ENCODE data around the gene ICAM4.

ICAM4 gene

GRCh38 chr19:10291554-10292205 lies 4.9 kb downstream of the ICAM4 start:
- no peak for DNase-seq

GRCh38 chr19:10292206-10292788 lies 5.5 kb downstream of the ICAM4 start:
- peak; percentile 91 for DNase-seq

- DNase-seq = peak; percentile 24
Measured at GRCh38 chr19:10292789-10293636, 6.3 kb downstream of the ICAM4 start.

DNA sequence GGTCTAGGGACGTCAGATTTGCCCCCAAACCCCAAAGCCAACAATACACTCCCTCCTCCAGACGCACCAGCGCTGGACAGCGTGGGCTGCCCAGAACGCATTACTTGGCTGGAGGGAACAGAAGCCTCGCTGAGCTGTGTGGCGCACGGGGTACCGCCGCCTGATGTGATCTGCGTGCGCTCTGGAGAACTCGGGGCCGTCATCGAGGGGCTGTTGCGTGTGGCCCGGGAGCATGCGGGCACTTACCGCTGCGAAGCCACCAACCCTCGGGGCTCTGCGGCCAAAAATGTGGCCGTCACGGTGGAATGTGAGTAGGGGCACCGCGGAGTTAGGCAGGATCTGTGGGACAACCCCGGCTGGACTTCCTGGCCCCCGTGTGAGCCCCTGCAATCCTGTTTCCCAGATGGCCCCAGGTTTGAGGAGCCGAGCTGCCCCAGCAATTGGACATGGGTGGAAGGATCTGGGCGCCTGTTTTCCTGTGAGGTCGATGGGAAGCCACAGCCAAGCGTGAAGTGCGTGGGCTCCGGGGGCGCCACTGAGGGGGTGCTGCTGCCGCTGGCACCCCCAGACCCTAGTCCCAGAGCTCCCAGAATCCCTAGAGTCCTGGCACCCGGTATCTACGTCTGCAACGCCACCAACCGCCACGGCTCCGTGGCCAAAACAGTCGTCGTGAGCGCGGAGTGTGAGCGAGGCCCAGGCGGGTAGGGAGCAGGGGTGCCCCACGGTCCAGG lies 7.0 kb downstream of the ICAM4 start:
- no peak for DNase-seq

DNA sequence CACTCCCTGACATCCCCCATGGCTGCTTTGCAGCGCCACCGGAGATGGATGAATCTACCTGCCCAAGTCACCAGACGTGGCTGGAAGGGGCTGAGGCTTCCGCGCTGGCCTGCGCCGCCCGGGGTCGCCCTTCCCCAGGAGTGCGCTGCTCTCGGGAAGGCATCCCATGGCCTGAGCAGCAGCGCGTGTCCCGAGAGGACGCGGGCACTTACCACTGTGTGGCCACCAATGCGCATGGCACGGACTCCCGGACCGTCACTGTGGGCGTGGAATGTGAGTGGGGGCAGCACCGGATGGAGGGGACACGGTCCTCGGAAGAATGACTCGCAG lies 7.6 kb downstream of the ICAM4 start:
- no peak for DNase-seq

GRCh38 chr19:10295305-10295846 lies 8.6 kb downstream of the ICAM4 start:
- peak; percentile 55 for DNase-seq

DNA sequence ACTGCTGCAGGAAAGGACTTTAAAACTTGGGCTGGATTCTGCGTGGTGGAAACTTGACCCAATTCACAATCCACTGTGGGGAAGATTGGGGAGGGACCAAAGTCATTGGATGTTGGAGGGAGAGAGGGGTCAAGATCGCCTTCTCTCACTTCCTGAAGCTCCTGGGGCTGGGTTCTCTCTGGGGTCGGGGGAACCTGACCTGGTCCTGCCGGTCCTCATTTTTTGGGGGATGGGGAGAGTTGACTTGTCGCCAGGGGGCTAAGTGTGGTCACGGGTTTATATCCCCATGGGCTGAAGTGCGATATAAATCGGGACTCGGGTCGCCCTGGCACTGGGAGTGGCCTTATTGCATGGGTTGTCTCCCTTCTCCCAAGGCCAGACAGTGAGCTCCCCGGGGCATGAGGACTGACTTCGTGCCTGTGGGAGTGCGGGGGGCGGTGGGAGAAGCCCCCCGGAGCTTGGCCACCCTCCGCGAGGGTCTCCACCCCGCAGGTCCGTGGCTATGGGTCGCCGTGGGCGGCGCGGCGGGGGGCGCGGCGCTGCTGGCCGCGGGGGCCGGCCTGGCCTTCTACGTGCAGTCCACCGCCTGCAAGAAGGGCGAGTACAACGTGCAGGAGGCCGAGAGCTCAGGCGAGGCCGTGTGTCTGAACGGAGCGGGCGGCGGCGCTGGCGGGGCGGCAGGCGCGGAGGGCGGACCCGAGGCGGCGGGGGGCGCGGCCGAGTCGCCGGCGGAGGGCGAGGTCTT lies 9.3 kb downstream of the ICAM4 start:
- DNase-seq = no peak

- peak; percentile 71 for DNase-seq
Measured at GRCh38 chr19:10299545-10300458, 13.0 kb downstream of the ICAM4 start.

DNA sequence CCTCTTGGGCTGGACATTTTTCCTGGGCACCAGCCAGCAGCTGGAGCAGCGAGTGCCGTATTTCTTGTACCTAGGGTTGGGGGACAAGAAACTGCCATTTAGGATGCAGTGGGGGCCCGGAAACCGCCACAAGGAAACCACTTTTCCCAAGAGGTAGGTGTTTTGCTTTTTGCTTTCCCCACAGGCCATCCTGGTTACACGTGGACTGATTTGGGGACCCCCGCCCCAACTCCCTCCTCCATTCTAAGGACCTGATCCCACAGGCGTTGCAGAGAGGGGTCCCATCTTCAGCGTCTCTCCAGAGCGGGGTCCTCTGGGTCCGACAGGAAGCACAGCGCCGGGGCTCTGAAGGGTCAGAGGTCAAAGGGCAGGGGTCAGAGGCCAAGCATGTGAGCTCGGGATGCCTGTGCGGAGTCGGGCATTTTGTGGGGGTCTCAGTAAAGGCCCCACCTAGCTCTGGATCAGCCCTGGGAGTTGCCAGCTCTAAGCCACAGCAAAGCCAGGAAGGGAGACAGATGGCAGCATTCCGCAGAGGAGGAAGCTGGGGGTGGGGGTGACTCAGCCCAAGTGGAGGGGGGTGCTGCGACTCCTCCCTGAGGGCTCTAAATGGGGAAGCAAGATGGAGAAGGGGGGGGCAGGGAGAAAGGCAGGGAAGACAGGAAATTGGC lies 18.5 kb downstream of the ICAM4 start:
- DNase-seq = peak; percentile 85

DNA sequence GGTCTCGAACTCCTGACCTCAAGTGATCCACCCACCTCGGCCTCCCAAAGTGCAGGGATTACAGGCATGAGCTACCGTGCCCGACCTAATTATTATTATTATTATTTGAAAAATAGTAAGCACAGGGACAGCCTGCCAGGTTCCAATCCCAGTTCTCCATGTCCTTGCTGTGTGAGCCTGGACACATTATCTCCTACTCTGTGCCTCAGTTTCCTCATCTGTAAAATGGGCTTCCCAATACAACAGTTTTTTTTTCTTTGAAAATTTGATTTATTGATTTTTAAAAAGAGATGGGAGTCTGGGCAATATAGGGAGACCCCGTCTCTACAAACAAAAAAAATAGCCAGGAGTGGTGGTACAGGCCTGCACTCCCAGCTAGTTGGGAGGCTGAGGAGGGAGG lies 19.6 kb downstream of the ICAM4 start:
- DNase-seq = no peak

- DNase-seq = no peak
Measured at GRCh38 chr19:10309423-10309822, 22.7 kb downstream of the ICAM4 start, which contains the start of gene ZGLP1. ZGLP1 (minus strand) TSS chr19:10309815.

DNA sequence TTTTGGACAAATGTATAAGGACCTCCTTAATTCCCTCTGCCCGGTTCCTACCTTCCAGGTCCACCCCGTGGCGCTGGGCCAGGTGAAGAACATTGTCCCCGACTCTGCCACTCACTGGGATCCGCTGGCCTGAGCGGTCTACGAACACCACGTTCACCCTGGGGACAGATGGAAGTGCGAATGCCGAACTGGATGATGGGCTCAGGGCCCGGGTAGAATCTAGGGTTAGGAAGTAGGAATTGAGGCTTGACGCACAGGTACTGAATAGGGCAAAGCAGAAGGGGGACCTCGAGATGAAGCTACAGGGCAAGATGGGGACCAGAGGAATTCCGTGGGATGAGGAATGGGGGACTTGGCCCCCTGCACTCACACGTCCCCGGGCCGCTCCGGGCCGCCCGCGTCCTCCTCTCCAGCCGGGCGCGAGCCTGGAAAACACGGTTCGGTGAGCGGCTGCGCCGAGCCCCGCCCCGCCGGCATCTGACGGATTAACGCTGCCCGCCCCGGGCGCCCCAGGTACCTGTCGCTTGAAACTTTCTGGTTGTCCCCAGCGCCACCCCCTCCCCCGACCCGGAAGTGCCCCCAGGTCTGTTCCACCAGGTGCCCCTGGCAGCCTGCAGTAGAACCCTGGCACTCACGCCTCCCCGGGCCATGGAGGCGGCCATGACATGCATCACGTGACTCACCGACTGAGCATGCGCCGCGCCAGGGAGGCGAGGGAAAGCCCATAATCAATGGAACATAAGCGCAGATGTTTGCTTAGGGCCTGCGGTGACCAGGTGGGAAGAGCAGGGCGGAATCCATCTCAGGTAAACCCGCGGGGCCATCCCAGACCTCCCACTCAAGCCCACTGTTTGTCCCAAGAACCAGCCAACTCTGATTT lies 28.8 kb downstream of the ICAM4 start, which contains the start of gene FDX2:
FDX2 (minus strand) TSS at position 681 of the 880 bp plus-strand sequence; CDS start at position 662, 19 bp downstream.
- DNase-seq = peak; percentile 82

- DNase-seq = no peak
Measured at GRCh38 chr19:10316229-10317044, 29.7 kb downstream of the ICAM4 start.

DNA sequence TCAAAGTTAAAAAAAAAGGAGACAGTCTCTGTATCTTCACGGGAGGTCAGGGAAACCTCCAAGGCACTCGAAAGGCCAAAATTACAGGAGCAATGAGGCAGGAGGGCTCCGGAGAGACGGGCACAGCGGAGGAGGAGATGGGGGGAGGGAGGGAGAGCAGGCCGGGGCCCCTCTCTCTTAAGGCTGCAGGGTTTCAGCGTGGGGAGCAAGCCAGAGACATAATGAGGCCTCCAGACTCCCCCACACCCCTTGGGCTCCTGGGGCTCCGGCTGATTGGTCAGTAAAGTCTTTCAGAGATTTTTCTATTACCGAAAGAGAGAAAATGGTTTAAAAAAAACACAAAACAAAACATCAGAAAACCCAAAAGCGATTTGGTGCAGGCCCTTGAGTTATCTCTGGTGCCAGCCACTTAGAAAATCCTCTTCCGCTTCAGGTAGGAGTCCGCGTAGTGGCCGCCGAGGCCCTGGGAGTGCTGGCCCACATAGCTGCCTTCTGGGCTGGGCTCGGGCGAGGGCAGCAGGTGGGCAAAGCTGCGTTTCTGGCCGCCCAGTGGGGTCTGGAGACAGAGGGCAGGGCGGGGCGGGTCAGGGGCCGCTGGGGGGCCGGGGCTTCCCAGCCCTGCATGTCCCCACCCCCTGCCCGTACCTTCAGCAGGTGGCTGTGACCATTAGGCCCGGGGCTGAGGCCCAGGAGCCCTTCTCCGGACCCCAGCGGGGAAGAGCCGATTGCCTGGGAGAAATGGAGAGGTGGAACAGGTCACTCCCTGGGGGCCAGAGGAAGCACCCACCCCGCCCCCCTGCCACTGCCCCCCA lies 30.5 kb downstream of the ICAM4 start:
- DNase-seq = no peak

- no peak for DNase-seq
Measured at GRCh38 chr19:10317857-10318462, 31.2 kb downstream of the ICAM4 start.

GRCh38 chr19:10318807-10319682 lies 32.3 kb downstream of the ICAM4 start:
- no peak for DNase-seq

Data from inflammatory macrophage treated with lipopolysaccharide for 4 hours (primary cell).